Esophagus muscularis mucosa (tissue), 3 donors: Measurements from ENCODE around the gene ATP6V0C.

Experiments used
- POLR2A ChIP-seq: fragments of 450-650 bp; IDR thresholded peaks from one replicate; pipeline ENCODE4 v1.6.1; 2017; ENCODE audit warnings: antibody characterized with exemption, moderate library complexity, mild to moderate bottlenecking, low read depth
- POLR2AphosphoS5 ChIP-seq, 2 donors: sonication (generic); formaldehyde crosslinking; IDR thresholded peaks; one replicate each; pipeline ENCODE4 v1.6.1; 2017; ENCODE audit warnings: antibody characterized with exemption in 2 of 2
- TF ChIP-seq, protein P1 (sequence below), 3 experiments: fragments of 200-600 bp in 2 of 3; fragments of 450-650 bp in 1 of 3; sonication (generic) in 2 of 3; IDR thresholded peaks; one replicate each; pipeline ENCODE4 v1.5.1; 2017 to 2019; ENCODE audit warnings: antibody characterized with exemption in 3 of 3, mild to moderate bottlenecking in 2 of 3, moderate library complexity in 1 of 3

- TF ChIP-seq, protein P1, sequence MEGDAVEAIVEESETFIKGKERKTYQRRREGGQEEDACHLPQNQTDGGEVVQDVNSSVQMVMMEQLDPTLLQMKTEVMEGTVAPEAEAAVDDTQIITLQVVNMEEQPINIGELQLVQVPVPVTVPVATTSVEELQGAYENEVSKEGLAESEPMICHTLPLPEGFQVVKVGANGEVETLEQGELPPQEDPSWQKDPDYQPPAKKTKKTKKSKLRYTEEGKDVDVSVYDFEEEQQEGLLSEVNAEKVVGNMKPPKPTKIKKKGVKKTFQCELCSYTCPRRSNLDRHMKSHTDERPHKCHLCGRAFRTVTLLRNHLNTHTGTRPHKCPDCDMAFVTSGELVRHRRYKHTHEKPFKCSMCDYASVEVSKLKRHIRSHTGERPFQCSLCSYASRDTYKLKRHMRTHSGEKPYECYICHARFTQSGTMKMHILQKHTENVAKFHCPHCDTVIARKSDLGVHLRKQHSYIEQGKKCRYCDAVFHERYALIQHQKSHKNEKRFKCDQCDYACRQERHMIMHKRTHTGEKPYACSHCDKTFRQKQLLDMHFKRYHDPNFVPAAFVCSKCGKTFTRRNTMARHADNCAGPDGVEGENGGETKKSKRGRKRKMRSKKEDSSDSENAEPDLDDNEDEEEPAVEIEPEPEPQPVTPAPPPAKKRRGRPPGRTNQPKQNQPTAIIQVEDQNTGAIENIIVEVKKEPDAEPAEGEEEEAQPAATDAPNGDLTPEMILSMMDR (IDR thresholded peaks at IDR 0.05): no peak
- TF ChIP-seq POLR2A (no peak), POLR2AphosphoS5 (IDR thresholded peaks at IDR 0.05) (no peak)
These were observed 15.1 kb upstream of the ATP6V0C start for GRCh38 chr16:2498531-2499253.
